ENCODE data around the gene DLAT. TPM values are rescaled to one million over a fixed set of nuclear protein-coding genes. Genes with fewer than 3 reads are reported as not detected.

Gene DLAT
- total RNA-seq (ENCODE audit: unreplicated experiment), result 28.2 TPM
- long read RNA-seq, full-length matches to known transcripts, result 12 of 18 reads
- long read RNA-seq, partial matches to known transcripts, result 5 of 18 reads
- long read RNA-seq, other reads (novel, unspliced or antisense), result 1 of 18 reads

GRCh38 chr11:112024773-112025678, at the start of gene DLAT:
Gene DLAT, plus strand, starts transcription at chr11:112025408. Its CDS starts 65 bp downstream, at chr11:112025473.
- peak; percentile 89 for DNase-seq (ENCODE audit: low spot score)
- no peaks in the 10 kb centered on the region for H3K9me3 Mint-ChIP-seq (ENCODE audit: unreplicated experiment)
- H3K36me3 Mint-ChIP-seq (ENCODE audit: low read depth, unreplicated experiment), result peaks cover 15% of the 10 kb centered on the region
- H3K4me3 Mint-ChIP-seq (ENCODE audit: unreplicated experiment), result peak within 1 kb of the TSS; percentile 98
- peak within 1 kb of the TSS; percentile 88 for H3K27ac Mint-ChIP-seq (ENCODE audit: unreplicated experiment)
- H3K27me3 Mint-ChIP-seq (ENCODE audit: unreplicated experiment), result no peaks in the 10 kb centered on the region
- TF ChIP-seq CTCF (IDR thresholded peaks at IDR 0.05; ENCODE audit: unreplicated experiment), result no peak
- H3K4me1 Mint-ChIP-seq (ENCODE audit: unreplicated experiment), result peaks cover 16% of the 10 kb centered on the region

GRCh38 chr11:111976119-111976766, 49.0 kb upstream of the DLAT start:
- H3K9me3 Mint-ChIP-seq (ENCODE audit: unreplicated experiment), result no peaks in the 10 kb centered on the region
- H3K27me3 Mint-ChIP-seq (ENCODE audit: unreplicated experiment), result peaks cover 13% of the 10 kb centered on the region
- H3K27ac Mint-ChIP-seq (ENCODE audit: unreplicated experiment), result no peak overlapping the region
- H3K36me3 Mint-ChIP-seq (ENCODE audit: low read depth, unreplicated experiment), result no peaks in the 10 kb centered on the region
- no peak for TF ChIP-seq CTCF (IDR thresholded peaks at IDR 0.05; ENCODE audit: unreplicated experiment)
- peaks cover 31% of the 10 kb centered on the region for H3K4me1 Mint-ChIP-seq (ENCODE audit: unreplicated experiment)
- peak overlapping the region; percentile 78 for H3K4me3 Mint-ChIP-seq (ENCODE audit: unreplicated experiment)
- DNase-seq (ENCODE audit: low spot score), result no peak

GRCh38 chr11:111976767-111977145, 48.5 kb upstream of the DLAT start:
- H3K4me3 Mint-ChIP-seq (ENCODE audit: unreplicated experiment), result peak overlapping the region; percentile 71
- H3K27ac Mint-ChIP-seq (ENCODE audit: unreplicated experiment), result no peak overlapping the region
- TF ChIP-seq CTCF (IDR thresholded peaks at IDR 0.05; ENCODE audit: unreplicated experiment), result no peak
- no peak for DNase-seq (ENCODE audit: low spot score)
- H3K27me3 Mint-ChIP-seq (ENCODE audit: unreplicated experiment), result peaks cover 11% of the 10 kb centered on the region
- no peaks in the 10 kb centered on the region for H3K36me3 Mint-ChIP-seq (ENCODE audit: low read depth, unreplicated experiment)
- H3K4me1 Mint-ChIP-seq (ENCODE audit: unreplicated experiment), result peaks cover 31% of the 10 kb centered on the region
- no peaks in the 10 kb centered on the region for H3K9me3 Mint-ChIP-seq (ENCODE audit: unreplicated experiment)

DNA sequence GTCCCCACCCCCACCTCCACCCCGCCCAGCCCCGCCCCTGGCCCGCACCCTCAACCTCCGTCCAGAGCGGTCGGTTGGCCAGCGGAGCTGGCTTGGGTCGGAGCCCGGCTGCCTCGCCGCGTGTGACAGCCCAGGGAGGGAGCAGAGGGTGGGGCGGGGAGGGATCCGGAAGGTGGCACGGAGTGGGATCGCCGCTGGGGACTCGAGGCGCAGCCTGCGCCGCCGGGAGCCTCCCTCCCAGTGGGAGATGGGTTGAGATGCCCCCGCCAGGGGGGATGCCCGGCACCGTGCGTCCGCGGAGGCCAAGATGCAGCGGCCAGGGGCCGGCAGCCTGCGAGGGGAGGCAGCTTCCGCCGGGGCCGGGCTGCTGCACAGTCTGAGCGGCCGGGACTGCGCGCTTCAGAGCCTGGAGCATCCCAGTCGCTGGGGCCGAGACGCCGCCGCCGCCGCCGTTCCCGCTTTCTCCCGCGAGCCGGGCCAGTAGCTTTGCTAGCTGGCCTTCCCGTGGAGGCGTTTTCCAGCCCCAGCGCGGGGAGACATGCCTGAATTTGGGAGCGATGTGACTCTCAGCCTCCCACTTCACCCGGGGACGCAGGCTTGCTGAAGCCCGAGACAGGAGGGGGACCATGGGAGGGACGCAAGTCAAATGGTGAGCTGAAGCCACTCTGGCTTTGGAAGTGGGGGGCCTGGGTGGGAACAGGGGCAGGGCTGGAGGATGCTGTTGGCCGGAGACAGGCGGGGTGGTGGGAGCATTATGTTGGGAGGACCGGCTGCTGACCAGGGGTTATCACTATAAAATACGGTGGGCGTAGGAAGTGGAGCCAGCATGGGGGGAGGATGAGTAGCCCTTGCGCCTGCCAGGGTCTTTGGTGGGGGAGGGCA, 47.8 kb upstream of the DLAT start:
- Mint-ChIP-seq H3K4me1 (ENCODE audit: unreplicated experiment) (peaks cover 31% of the 10 kb centered on the region), H3K36me3 (ENCODE audit: low read depth, unreplicated experiment) (no peaks in the 10 kb centered on the region), H3K27ac (ENCODE audit: unreplicated experiment) (no peak overlapping the region), H3K9me3 (ENCODE audit: unreplicated experiment) (no peaks in the 10 kb centered on the region), H3K27me3 (ENCODE audit: unreplicated experiment) (peaks cover 11% of the 10 kb centered on the region), H3K4me3 (ENCODE audit: unreplicated experiment) (peak overlapping the region; percentile 78)
- peak; percentile 62 for DNase-seq (ENCODE audit: low spot score)
- TF ChIP-seq CTCF (IDR thresholded peaks at IDR 0.05; ENCODE audit: unreplicated experiment), result no peak
